ENCODE results near the gene SH3PXD2A.

The SH3PXD2A gene

GRCh38 chr10:103713676-103714075, 141.7 kb downstream of the SH3PXD2A start:
- no peaks in the 10 kb centered on the region for H3K9me3 ChIP-seq (ENCODE audit: control insufficient read depth, low read length)
- no peak overlapping the region for H3K4me3 ChIP-seq (ENCODE audit: low read length)
- H3K36me3 ChIP-seq (ENCODE audit: control insufficient read depth, insufficient read depth, low read length, severe bottlenecking) = no peaks in the 10 kb centered on the region
- no peak overlapping the region for H3K9ac ChIP-seq (ENCODE audit: low read length)
- no peak for DNase-seq (ENCODE audit: low read depth)
- H3K4me1 ChIP-seq (ENCODE audit: control insufficient read depth, insufficient read depth, low read length) = peaks cover 8% of the 10 kb centered on the region
- no peaks in the 10 kb centered on the region for H3K27me3 ChIP-seq (replicated peaks; ENCODE audit: control insufficient read depth, insufficient read depth, low read length)

GRCh38 chr10:103712898-103713498, 142.4 kb downstream of the SH3PXD2A start:
- Histone ChIP-seq H3K9me3 (ENCODE audit: control insufficient read depth, low read length) (no peaks in the 10 kb centered on the region), H3K4me3 (ENCODE audit: low read length) (no peak overlapping the region), H3K4me1 (ENCODE audit: control insufficient read depth, insufficient read depth, low read length) (peaks cover 8% of the 10 kb centered on the region), H3K36me3 (ENCODE audit: control insufficient read depth, insufficient read depth, low read length, severe bottlenecking) (no peaks in the 10 kb centered on the region), H3K9ac (ENCODE audit: low read length) (no peak overlapping the region), H3K27me3 (replicated peaks; ENCODE audit: control insufficient read depth, insufficient read depth, low read length) (no peaks in the 10 kb centered on the region)
- peak; percentile 90 for DNase-seq (ENCODE audit: low read depth)

- Histone ChIP-seq H3K36me3 (ENCODE audit: control insufficient read depth, insufficient read depth, low read length, severe bottlenecking) (no peaks in the 10 kb centered on the region), H3K4me3 (ENCODE audit: low read length) (no peak overlapping the region), H3K4me1 (ENCODE audit: control insufficient read depth, insufficient read depth, low read length) (peaks cover 8% of the 10 kb centered on the region), H3K27me3 (replicated peaks; ENCODE audit: control insufficient read depth, insufficient read depth, low read length) (no peaks in the 10 kb centered on the region), H3K9me3 (ENCODE audit: control insufficient read depth, low read length) (no peaks in the 10 kb centered on the region), H3K9ac (ENCODE audit: low read length) (no peak overlapping the region)
- no peak for DNase-seq (ENCODE audit: low read depth)
Measured at GRCh38 chr10:103712146-103712545, 143.2 kb downstream of the SH3PXD2A start.

- H3K27me3 ChIP-seq (replicated peaks; ENCODE audit: control insufficient read depth, insufficient read depth, low read length) = no peaks in the 10 kb centered on the region
- no peak overlapping the region for H3K4me3 ChIP-seq (ENCODE audit: low read length)
- no peaks in the 10 kb centered on the region for H3K36me3 ChIP-seq (ENCODE audit: control insufficient read depth, insufficient read depth, low read length, severe bottlenecking)
- no peak for DNase-seq (ENCODE audit: low read depth)
- peaks cover 8% of the 10 kb centered on the region for H3K4me1 ChIP-seq (ENCODE audit: control insufficient read depth, insufficient read depth, low read length)
- no peaks in the 10 kb centered on the region for H3K9me3 ChIP-seq (ENCODE audit: control insufficient read depth, low read length)
- H3K9ac ChIP-seq (ENCODE audit: low read length) = no peak overlapping the region
Measured at GRCh38 chr10:103711351-103711994, 143.9 kb downstream of the SH3PXD2A start.

GRCh38 chr10:103710490-103710889, 144.9 kb downstream of the SH3PXD2A start:
- peaks cover 4% of the 10 kb centered on the region for H3K4me1 ChIP-seq (ENCODE audit: control insufficient read depth, insufficient read depth, low read length)
- DNase-seq (ENCODE audit: low read depth) = no peak
- no peak overlapping the region for H3K9ac ChIP-seq (ENCODE audit: low read length)
- no peaks in the 10 kb centered on the region for H3K27me3 ChIP-seq (replicated peaks; ENCODE audit: control insufficient read depth, insufficient read depth, low read length)
- no peaks in the 10 kb centered on the region for H3K9me3 ChIP-seq (ENCODE audit: control insufficient read depth, low read length)
- no peak overlapping the region for H3K4me3 ChIP-seq (ENCODE audit: low read length)
- H3K36me3 ChIP-seq (ENCODE audit: control insufficient read depth, insufficient read depth, low read length, severe bottlenecking) = no peaks in the 10 kb centered on the region

GRCh38 chr10:103709341-103709920, 145.9 kb downstream of the SH3PXD2A start:
- H3K4me1 ChIP-seq (ENCODE audit: control insufficient read depth, insufficient read depth, low read length) = peaks cover 4% of the 10 kb centered on the region
- DNase-seq (ENCODE audit: low read depth) = peak; percentile 54

GRCh38 chr10:103708627-103709288, 146.6 kb downstream of the SH3PXD2A start:
- H3K4me1 ChIP-seq (ENCODE audit: control insufficient read depth, insufficient read depth, low read length) = peaks cover 4% of the 10 kb centered on the region
- DNase-seq (ENCODE audit: low read depth) = no peak
- no peak overlapping the region for H3K9ac ChIP-seq (ENCODE audit: low read length)
- no peaks in the 10 kb centered on the region for H3K9me3 ChIP-seq (ENCODE audit: control insufficient read depth, low read length)
- no peaks in the 10 kb centered on the region for H3K27me3 ChIP-seq (replicated peaks; ENCODE audit: control insufficient read depth, insufficient read depth, low read length)
- H3K4me3 ChIP-seq (ENCODE audit: low read length) = no peak overlapping the region
- H3K36me3 ChIP-seq (ENCODE audit: control insufficient read depth, insufficient read depth, low read length, severe bottlenecking) = no peaks in the 10 kb centered on the region

More at GRCh38 chr10:103709341-103709920, 145.9 kb downstream of the SH3PXD2A start:
- Histone ChIP-seq H3K36me3 (ENCODE audit: control insufficient read depth, insufficient read depth, low read length, severe bottlenecking) (no peaks in the 10 kb centered on the region), H3K9me3 (ENCODE audit: control insufficient read depth, low read length) (no peaks in the 10 kb centered on the region), H3K9ac (ENCODE audit: low read length) (no peak overlapping the region), H3K27me3 (replicated peaks; ENCODE audit: control insufficient read depth, insufficient read depth, low read length) (no peaks in the 10 kb centered on the region), H3K4me3 (ENCODE audit: low read length) (no peak overlapping the region)

- H3K9ac ChIP-seq (ENCODE audit: low read length) = no peak overlapping the region
- DNase-seq (ENCODE audit: low read depth) = no peak
- H3K36me3 ChIP-seq (ENCODE audit: control insufficient read depth, insufficient read depth, low read length, severe bottlenecking) = no peaks in the 10 kb centered on the region
- H3K27me3 ChIP-seq (replicated peaks; ENCODE audit: control insufficient read depth, insufficient read depth, low read length) = no peaks in the 10 kb centered on the region
- H3K9me3 ChIP-seq (ENCODE audit: control insufficient read depth, low read length) = no peaks in the 10 kb centered on the region
- no peak overlapping the region for H3K4me3 ChIP-seq (ENCODE audit: low read length)
- H3K4me1 ChIP-seq (ENCODE audit: control insufficient read depth, insufficient read depth, low read length) = peaks cover 4% of the 10 kb centered on the region
Measured at GRCh38 chr10:103707956-103708626, 147.3 kb downstream of the SH3PXD2A start.

- Histone ChIP-seq H3K4me3 (ENCODE audit: low read length) (no peak overlapping the region), H3K4me1 (ENCODE audit: control insufficient read depth, insufficient read depth, low read length) (peaks cover 4% of the 10 kb centered on the region), H3K27me3 (replicated peaks; ENCODE audit: control insufficient read depth, insufficient read depth, low read length) (no peaks in the 10 kb centered on the region), H3K36me3 (ENCODE audit: control insufficient read depth, insufficient read depth, low read length, severe bottlenecking) (no peaks in the 10 kb centered on the region), H3K9me3 (ENCODE audit: control insufficient read depth, low read length) (no peaks in the 10 kb centered on the region), H3K9ac (ENCODE audit: low read length) (no peak overlapping the region)
- DNase-seq (ENCODE audit: low read depth) = no peak
Measured at GRCh38 chr10:103706762-103707161, 148.6 kb downstream of the SH3PXD2A start.

- Histone ChIP-seq H3K9me3 (ENCODE audit: control insufficient read depth, low read length) (no peaks in the 10 kb centered on the region), H3K4me1 (ENCODE audit: control insufficient read depth, insufficient read depth, low read length) (peaks cover 4% of the 10 kb centered on the region), H3K9ac (ENCODE audit: low read length) (no peak overlapping the region), H3K36me3 (ENCODE audit: control insufficient read depth, insufficient read depth, low read length, severe bottlenecking) (no peaks in the 10 kb centered on the region), H3K27me3 (replicated peaks; ENCODE audit: control insufficient read depth, insufficient read depth, low read length) (no peaks in the 10 kb centered on the region), H3K4me3 (ENCODE audit: low read length) (no peak overlapping the region)
- no peak for DNase-seq (ENCODE audit: low read depth)
Measured at GRCh38 chr10:103706047-103706446, 149.3 kb downstream of the SH3PXD2A start.
